Naive B cell (primary cell): ENCODE measurements around the gene AP2A2. TPM values are rescaled to one million over a fixed set of nuclear protein-coding genes. Genes with fewer than 3 reads are reported as not detected.

Experiments used
- ATAC-seq, 2 donors: fragments of 150-1000 bp; cut with Tn5 transposase; 2 replicates each; pipeline ENCODE4 v1.10.0; 2021; ENCODE audit warnings: low read depth in 2 of 2, mild to moderate bottlenecking in 2 of 2, moderate library complexity in 2 of 2
- DNase-seq: peaks from one replicate; pipeline ENCODE4 v3.0.0; 2022
- H3K27ac Mint-ChIP-seq, 6 donors: one replicate each; pipeline ENCODE4 v1.8.0; 2020 to 2022; ENCODE audit warnings: mild to moderate bottlenecking in 6 of 6, mixed read lengths in 6 of 6, moderate library complexity in 5 of 6, inconsistent platforms in 2 of 6
- H3K27me3 Mint-ChIP-seq, 3 donors: one replicate each; pipeline ENCODE4 v1.8.0; 2021 to 2022; ENCODE audit warnings: mixed read lengths in 3 of 3, mild to moderate bottlenecking in 1 of 3
- H3K36me3 Mint-ChIP-seq, 2 donors: one replicate each; pipeline ENCODE4 v1.8.0; 2020 to 2022; ENCODE audit warnings: mixed read lengths in 2 of 2, inconsistent platforms in 1 of 2, mild to moderate bottlenecking in 1 of 2
- H3K4me1 Mint-ChIP-seq, 3 donors: one replicate each; pipeline ENCODE4 v1.8.0; 2020 to 2022; ENCODE audit warnings: mixed read lengths in 3 of 3, inconsistent platforms in 1 of 3, mild to moderate bottlenecking in 1 of 3, moderate library complexity in 1 of 3
- H3K4me3 Mint-ChIP-seq, 8 donors: one replicate each; pipeline ENCODE4 v1.8.0; 2020 to 2022; ENCODE audit warnings: mild to moderate bottlenecking in 8 of 8, mixed read lengths in 8 of 8, moderate library complexity in 8 of 8, inconsistent platforms in 2 of 8
- H3K9me3 Mint-ChIP-seq, 7 donors: one replicate each; pipeline ENCODE4 v1.8.0; 2020 to 2022; ENCODE audit warnings: mixed read lengths in 7 of 7, mild to moderate bottlenecking in 5 of 7, inconsistent platforms in 2 of 7, moderate library complexity in 1 of 7
- polyA plus RNA-seq, 6 donors: library from polyadenylated mRNA; unstranded; fragments of 300-500 nt; fragmentation: Illumina TruSeq; gene quantifications; one replicate each; pipeline ENCODE4 v1.2.3, GENCODE V29; 2021; ENCODE audit warnings: low read depth in 6 of 6

AP2A2 gene
- polyA plus RNA-seq, 6 donors from 2014 or later = 3.3 to 9.2 (median 4.7) TPM

DNA sequence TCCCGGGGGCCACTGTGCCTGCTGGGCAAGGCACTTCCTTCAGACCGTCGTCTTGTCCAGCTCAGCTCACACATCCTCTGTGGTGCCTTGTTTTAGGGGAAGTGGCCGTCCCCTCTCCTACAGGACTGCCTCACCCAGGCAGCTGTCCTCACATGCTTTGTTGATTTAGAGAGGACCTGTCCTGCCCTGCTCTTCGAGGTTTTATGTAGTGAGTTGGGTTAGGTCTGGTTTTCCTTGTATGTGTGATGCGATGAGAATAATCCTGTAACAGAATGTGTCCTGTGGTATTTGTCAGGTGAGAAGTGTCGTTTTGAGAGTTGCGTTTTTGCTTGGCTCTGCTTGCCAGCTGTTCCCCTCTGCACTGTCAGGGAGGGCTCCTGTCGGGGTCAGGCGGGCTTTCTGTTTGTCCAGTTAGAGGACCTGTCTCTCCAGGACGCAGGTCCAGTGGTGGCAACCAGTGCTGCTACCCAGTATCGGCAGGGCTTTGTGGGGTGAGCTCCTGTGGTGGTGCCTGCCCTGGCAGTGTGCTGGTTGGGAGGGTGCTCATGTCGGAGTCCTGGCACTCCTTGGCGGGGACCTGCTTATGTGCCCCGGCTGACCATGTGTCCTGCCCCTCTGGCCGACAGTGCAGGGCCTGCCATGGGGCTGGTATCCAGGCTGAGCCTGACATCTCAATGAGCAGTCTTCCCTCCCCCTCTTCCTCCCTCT, 69.5 kb downstream of the AP2A2 start:
- ATAC-seq (no peak), DNase-seq (no peak)
- H3K36me3 Mint-ChIP-seq = peaks cover 0 to 20% of the 10 kb centered on the region in 2 donors
- H3K4me3 Mint-ChIP-seq = no peak overlapping the region
- no peaks in the 10 kb centered on the region for H3K27me3 Mint-ChIP-seq
- peaks cover 0 to 3% (median 0%) of the 10 kb centered on the region in 7 donors for H3K9me3 Mint-ChIP-seq
- peak overlapping the region in 4 of 6 donors; percentile 53 to 83 (median 73) for H3K27ac Mint-ChIP-seq
- peaks cover 8 to 19% (median 13%) of the 10 kb centered on the region in 3 donors for H3K4me1 Mint-ChIP-seq

DNA sequence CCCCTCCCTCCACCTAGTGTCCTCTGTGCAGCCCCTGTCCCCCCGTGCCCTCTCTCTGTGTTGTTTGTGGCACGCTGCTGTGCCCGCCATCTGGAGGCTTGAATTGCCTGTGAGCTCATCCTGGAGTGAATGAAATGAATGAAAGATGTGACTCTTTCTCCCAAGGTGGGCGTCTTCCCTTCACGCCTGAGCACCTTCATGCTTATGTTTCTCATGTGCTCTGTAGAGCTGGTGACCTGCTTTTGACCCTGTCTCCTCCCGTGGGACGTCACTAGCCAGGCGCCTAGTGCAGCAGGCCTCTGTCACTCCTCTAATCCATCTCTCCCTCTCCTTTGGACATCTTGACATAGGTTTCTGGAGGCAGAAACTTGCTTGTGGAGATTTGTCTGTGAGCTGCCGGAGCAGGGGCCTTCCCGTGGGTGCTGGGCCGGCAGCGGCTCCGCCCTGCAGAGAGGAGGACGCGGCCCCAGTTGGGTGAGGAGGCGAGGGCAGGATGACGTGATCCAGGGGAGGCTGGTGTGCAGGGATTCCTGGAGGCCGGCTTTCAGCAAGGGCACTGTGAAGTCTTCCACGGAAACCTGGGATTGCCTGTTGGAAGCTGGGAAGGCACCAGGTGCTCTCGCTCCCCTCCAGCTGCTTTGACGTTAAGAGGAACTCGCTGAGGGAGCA, 70.2 kb downstream of the AP2A2 start:
- DNase-seq = no peak
- Mint-ChIP-seq H3K4me1 (peaks cover 8 to 19% (median 13%) of the 10 kb centered on the region in 3 donors), H3K9me3 (peaks cover 0 to 3% (median 0%) of the 10 kb centered on the region in 7 donors), H3K27ac (peak overlapping the region; percentile 12 to 94 (median 84)), H3K36me3 (peaks cover 0 to 22% of the 10 kb centered on the region in 2 donors), H3K27me3 (no peaks in the 10 kb centered on the region), H3K4me3 (no peak overlapping the region)
- ATAC-seq = no peak

DNA sequence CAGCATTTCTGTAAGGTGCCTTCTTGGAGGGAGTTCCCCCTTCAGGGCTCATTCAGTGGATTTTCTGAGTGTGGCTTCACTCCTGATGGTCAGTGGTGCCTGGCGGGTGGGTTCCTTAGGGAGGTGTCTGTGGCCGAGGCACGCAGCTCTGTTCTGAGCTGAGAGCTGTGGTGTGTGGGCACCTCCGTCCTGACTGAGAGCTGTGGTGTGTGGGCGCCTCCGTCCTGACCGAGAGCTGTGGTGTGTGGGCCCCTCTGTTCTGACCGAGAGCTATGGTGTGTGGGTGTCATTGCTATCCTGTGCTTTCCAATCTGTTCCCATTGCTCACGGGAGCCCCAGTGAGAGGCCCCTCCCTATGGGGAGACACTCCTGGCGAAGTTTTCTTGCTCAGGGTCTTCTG, 71.0 kb downstream of the AP2A2 start:
- Mint-ChIP-seq H3K9me3 (peaks cover 0 to 3% (median 0%) of the 10 kb centered on the region in 7 donors), H3K27ac (peak overlapping the region in 4 of 6 donors; percentile 63 to 91 (median 83)), H3K4me1 (peaks cover 8 to 14% (median 13%) of the 10 kb centered on the region in 3 donors), H3K4me3 (peak overlapping the region in 1 of 8 donors; percentile 4), H3K36me3 (peaks cover 0 to 30% of the 10 kb centered on the region in 2 donors), H3K27me3 (no peaks in the 10 kb centered on the region)
- DNase-seq (no peak), ATAC-seq (no peak)

DNA sequence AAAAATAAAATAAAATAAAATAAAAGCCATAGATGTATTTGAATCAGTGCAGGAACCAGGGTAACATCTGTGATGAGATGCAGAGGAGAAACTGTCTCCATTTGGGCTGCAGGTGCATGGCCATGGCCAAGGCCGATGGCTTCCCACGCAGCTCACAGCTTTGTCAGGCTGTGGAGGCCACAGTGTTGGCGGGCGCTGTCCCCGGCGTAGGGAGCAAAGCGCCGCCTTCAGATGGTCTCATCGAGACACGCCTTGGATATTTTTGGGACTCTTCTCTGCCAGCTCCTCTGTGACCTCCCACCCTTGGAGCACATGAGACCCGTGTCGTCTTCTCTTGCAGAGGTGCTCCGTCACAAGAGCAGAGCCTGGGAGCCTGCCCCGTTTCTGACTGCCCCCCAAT, 72.2 kb downstream of the AP2A2 start:
- DNase-seq (no peak), ATAC-seq (no peak)
- Mint-ChIP-seq H3K27me3 (no peaks in the 10 kb centered on the region), H3K27ac (no peak overlapping the region), H3K36me3 (peaks cover 0 to 35% of the 10 kb centered on the region in 2 donors), H3K4me1 (peaks cover 8 to 14% (median 13%) of the 10 kb centered on the region in 3 donors), H3K9me3 (peaks cover 0 to 3% (median 0%) of the 10 kb centered on the region in 7 donors), H3K4me3 (no peak overlapping the region)

DNA sequence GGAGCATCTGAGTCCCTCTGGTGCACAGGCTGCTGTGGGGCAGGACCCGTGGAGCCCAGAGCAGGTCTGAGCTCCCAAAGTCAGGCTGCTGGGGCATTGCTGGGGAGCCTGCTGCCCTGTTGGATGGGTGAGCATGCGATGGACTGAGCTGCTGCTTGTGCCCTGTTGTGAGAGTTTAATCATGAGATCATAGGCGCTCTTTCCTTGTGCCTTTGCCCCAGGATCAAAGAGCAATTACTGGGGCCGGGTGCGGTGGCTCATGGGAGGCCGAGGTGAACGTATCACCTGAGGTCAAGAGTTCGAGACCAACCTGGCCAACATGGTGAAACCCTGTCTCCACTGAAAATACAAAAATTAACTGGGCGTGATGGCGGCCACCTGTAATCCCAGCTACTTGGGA, 73.3 kb downstream of the AP2A2 start:
- no peak overlapping the region for H3K27ac Mint-ChIP-seq
- DNase-seq = no peak
- peaks cover 0 to 40% of the 10 kb centered on the region in 2 donors for H3K36me3 Mint-ChIP-seq
- H3K9me3 Mint-ChIP-seq = peaks cover 0 to 3% (median 0%) of the 10 kb centered on the region in 7 donors
- H3K27me3 Mint-ChIP-seq = no peaks in the 10 kb centered on the region
- H3K4me3 Mint-ChIP-seq = no peak overlapping the region
- peaks cover 8 to 14% (median 13%) of the 10 kb centered on the region in 3 donors for H3K4me1 Mint-ChIP-seq
- ATAC-seq = no peak

DNA sequence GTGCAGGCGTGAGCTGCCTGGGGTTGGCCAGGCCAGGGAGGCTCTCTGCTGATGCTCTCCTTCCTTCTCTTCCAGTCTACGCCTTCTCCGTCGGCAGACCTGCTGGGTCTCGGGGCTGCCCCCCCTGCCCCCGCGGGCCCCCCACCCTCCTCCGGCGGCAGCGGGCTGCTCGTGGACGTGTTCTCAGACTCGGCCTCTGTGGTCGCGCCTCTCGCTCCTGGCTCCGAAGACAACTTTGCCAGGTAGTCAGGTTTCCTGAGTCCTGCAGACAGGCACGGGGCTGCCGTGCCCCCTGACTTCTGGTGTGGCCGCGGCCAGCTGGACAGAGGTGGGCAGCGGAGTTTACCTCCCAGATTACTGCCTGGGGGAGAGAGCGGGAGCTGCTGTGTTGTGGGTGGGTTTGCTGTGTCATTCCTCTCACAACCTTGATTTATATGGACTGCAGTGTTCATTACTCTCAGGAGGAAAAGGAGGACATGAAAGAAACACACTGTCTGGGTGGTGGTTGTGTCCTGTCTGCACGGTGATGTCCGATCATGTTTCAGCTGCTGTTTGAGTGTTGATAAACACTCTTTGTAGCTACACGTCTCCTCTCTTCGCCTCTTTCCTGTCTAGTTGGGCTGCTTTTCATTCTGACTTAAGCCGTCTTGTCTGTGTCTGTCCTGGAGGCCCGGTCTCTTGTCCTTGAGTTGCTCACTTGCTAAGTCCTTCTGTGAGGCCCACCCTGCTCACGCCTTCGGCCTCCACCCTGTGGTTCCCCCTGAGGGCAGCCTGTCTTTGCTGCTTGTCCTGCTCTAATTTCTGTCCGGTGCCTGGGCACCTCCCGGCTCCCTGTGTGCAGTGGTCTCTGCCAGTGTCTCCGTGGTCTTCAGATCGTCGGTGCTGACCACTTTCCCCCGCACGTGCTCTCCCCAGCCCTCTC, 74.9 kb downstream of the AP2A2 start:
- DNase-seq (no peak), ATAC-seq (no peak)
- Mint-ChIP-seq H3K4me1 (peaks cover 5 to 9% (median 7%) of the 10 kb centered on the region in 3 donors), H3K4me3 (no peak overlapping the region), H3K9me3 (peaks cover 0 to 3% (median 0%) of the 10 kb centered on the region in 7 donors), H3K27ac (peak overlapping the region in 1 of 6 donors; percentile 47), H3K36me3 (peaks cover 0 to 31% of the 10 kb centered on the region in 2 donors), H3K27me3 (no peaks in the 10 kb centered on the region)

DNA sequence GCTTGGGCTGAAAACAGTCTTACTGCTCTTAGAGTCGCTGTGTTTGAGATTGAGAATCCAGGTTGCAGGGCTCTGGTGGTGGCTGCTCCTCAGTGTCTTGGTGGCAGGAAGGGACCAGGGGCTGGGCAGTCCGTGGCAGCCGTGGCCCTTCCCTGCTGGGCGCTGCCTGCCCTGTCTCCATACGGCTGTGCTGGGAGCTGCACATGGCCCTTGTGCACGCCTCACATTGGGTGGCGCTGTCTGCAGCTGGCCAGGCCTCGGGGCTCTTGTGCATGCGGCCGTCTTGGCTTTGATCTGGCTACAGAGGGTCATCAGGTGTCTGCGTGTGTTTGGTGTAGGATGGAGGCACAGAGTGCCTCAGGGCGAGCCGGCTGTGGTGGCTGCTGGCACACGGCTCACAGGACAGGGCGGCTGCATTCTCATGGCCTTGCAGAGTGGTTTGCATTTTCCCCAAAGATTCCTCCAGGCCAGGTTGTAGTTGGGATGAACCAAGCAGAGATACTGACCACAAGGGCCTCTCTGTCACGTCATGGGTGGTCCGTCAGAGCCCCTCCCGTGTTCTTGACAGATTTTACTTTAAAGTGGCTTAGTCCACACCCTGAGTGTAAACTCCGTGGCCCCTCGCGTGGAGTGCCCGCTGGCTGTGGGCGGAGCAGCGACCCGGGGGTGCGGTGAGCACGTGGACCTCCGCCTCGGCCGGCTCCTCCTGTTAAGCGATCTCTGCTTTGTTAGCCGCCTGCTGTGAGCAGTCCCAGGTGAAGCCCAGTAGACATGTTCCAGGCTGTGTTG, 76.1 kb downstream of the AP2A2 start:
- H3K36me3 Mint-ChIP-seq = peaks cover 0 to 21% of the 10 kb centered on the region in 2 donors
- H3K4me3 Mint-ChIP-seq = no peak overlapping the region
- H3K4me1 Mint-ChIP-seq = no peaks in the 10 kb centered on the region
- no peak for ATAC-seq
- DNase-seq = no peak
- no peak overlapping the region for H3K27ac Mint-ChIP-seq
- H3K9me3 Mint-ChIP-seq = no peaks in the 10 kb centered on the region
- no peaks in the 10 kb centered on the region for H3K27me3 Mint-ChIP-seq

DNA sequence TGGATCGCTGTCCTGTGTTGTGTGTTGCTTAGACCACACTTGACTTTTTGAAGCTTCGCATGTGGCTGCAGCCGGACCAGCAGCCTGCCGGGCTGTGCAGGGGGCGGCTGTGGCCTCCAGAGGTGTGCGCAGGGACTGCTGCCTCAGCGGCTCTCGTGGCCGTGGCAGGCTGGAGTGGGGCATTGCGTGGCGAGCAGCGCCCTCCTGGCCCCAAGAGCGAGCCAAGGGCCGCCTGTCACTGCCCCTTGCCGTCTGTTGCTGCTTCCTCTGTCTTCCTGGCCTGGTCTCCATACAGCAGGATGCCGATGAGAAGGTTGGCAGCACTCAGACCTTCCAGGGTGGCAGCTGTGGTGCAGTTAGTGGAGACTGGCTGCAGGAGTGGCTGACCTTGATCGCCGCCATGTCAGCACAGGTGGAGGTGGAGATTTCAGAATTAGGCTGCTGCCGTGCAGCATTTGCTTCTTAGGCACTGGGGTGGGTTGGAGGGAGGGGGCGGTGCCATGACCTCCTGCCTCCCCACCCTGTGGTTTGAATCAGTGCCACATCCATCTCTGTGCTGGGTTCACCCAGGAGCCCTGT, 76.8 kb downstream of the AP2A2 start:
- H3K27ac Mint-ChIP-seq = no peak overlapping the region
- ATAC-seq (no peak), DNase-seq (no peak)
- no peaks in the 10 kb centered on the region for H3K4me1 Mint-ChIP-seq
- peaks cover 0 to 21% of the 10 kb centered on the region in 2 donors for H3K36me3 Mint-ChIP-seq
- no peak overlapping the region for H3K4me3 Mint-ChIP-seq
- no peaks in the 10 kb centered on the region for H3K9me3 Mint-ChIP-seq
- no peaks in the 10 kb centered on the region for H3K27me3 Mint-ChIP-seq

DNA sequence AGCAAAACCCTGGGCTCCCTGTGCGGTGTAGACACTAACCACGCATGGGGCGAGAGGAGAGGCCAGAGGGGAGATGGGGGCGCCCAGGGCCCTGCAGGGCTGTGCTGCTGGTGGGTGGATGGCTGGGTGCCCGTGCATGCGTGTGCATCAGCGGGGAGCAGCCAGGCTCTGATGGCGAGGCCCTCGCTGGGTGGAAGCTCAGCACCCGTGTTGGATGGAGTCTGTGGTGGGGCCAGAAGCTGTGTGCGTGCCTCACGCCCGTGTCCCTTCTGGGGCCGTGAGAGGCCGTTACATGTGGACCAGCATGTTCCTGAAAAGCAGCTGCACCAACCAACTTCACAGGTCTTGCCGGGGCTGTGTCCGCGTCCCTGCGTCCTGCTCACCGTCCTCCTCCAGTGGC, 77.5 kb downstream of the AP2A2 start:
- Mint-ChIP-seq H3K36me3 (peaks cover 0 to 21% of the 10 kb centered on the region in 2 donors), H3K4me3 (peak overlapping the region in 1 of 8 donors; percentile 32), H3K27ac (no peak overlapping the region), H3K27me3 (no peaks in the 10 kb centered on the region), H3K4me1 (no peaks in the 10 kb centered on the region), H3K9me3 (no peaks in the 10 kb centered on the region)
- no peak for DNase-seq
- no peak for ATAC-seq

DNA sequence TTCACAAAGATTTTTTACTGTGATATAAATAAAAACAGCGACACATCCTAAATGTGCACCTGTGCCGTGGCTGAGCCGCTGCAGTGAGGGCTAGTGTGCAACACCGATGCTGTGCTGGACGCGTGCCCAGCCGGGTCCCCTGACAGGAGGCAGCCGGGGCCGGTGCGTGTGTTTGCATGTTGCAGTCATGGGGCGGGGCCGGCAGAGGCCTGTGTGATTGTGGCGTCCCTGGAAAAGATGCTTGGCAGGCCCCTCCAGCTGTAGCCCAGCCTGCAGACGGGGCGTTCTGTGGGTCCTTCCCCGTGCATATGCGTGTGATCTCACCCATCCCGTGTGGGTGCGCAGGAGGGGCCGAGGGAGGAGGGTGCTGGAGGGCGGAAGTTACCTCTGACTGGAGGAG, 80.3 kb downstream of the AP2A2 start:
- Mint-ChIP-seq H3K27ac (peak overlapping the region in 1 of 6 donors; percentile 36), H3K4me3 (no peak overlapping the region), H3K9me3 (no peaks in the 10 kb centered on the region), H3K27me3 (no peaks in the 10 kb centered on the region), H3K4me1 (no peaks in the 10 kb centered on the region), H3K36me3 (peaks cover 12 to 24% of the 10 kb centered on the region in 2 donors)
- DNase-seq = no peak
- no peak for ATAC-seq

DNA sequence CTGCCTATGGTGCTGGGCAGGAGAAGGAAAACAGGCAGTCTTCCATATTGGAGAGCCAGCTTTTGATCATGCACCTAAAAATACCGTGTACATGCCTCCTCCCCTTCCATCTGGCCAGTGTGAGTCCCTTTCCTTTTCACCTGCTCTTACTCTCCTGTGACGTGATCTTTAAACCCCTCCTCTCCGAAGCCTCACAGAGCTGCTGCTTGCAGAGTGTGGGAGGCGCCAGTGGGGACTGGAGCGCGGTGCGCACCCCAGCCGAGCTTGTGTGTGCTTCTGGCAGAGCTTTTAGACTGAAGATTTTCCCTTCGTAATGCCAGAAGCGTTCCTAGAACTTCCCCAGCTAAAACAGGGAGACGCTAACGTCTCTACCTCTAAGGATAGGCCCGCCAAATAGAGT, 81.1 kb downstream of the AP2A2 start:
- no peaks in the 10 kb centered on the region for H3K9me3 Mint-ChIP-seq
- H3K36me3 Mint-ChIP-seq = peaks cover 12 to 16% of the 10 kb centered on the region in 2 donors
- no peak for ATAC-seq
- DNase-seq = no peak
- peak overlapping the region in 1 of 6 donors; percentile 63 for H3K27ac Mint-ChIP-seq
- H3K27me3 Mint-ChIP-seq = no peaks in the 10 kb centered on the region
- no peak overlapping the region for H3K4me3 Mint-ChIP-seq
- no peaks in the 10 kb centered on the region for H3K4me1 Mint-ChIP-seq

DNA sequence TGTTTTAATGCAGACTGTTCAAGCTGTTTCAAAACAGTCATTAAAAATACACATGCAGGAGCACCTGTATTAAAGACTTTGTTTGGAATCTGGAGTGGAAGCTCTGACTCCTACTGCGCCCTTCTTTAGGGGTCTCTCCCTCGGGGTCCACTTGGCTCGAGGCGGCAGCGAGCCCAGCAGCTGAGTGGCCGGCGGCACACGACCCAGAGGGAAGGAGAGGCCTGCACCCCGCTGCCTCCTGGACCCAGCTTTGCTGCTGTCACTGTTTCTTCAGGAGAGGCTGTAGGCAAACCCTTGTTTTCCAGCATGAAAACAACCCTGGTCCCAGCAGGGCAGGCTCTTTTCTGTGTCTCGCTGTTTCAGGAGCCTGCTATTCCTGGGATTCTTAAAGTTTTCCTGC, 81.6 kb downstream of the AP2A2 start:
- Mint-ChIP-seq H3K4me1 (no peaks in the 10 kb centered on the region), H3K4me3 (no peak overlapping the region), H3K27me3 (no peaks in the 10 kb centered on the region), H3K9me3 (no peaks in the 10 kb centered on the region), H3K36me3 (peaks cover 12 to 16% of the 10 kb centered on the region in 2 donors), H3K27ac (peak overlapping the region in 1 of 6 donors; percentile 66)
- ATAC-seq (no peak), DNase-seq (no peak)
